GM18526 (cell line): ENCODE measurements around the gene MAML2.
A peak's percentile ranks its signal among the peaks of the same experiment; 100 is the strongest.

Experiments
- POLR2A ChIP-seq: IDR thresholded peaks from 3 replicates; pipeline ENCODE4 v1.6.1; 2011; ENCODE audit not compliant: insufficient read length; ENCODE audit errors: extremely low read depth

Gene MAML2

GRCh38 chr11:96257036-96257435 is 86.0 kb downstream of the MAML2 start:
- no peak for TF ChIP-seq POLR2A

GRCh38 chr11:96256215-96257011 is 86.6 kb downstream of the MAML2 start:
- no peak for TF ChIP-seq POLR2A

GRCh38 chr11:96254854-96255253 is 88.1 kb downstream of the MAML2 start:
- TF ChIP-seq POLR2A = no peak

- no peak for TF ChIP-seq POLR2A
Observed at GRCh38 chr11:96254087-96254486, 88.9 kb downstream of the MAML2 start.

- no peak for TF ChIP-seq POLR2A
Observed at GRCh38 chr11:96246718-96247552, 96.1 kb downstream of the MAML2 start.

GRCh38 chr11:96242971-96243647 is 99.9 kb downstream of the MAML2 start:
- peak; percentile 21 for TF ChIP-seq POLR2A

GRCh38 chr11:96242191-96242847 is 100.7 kb downstream of the MAML2 start:
- TF ChIP-seq POLR2A = no peak

- TF ChIP-seq POLR2A = no peak
Observed at GRCh38 chr11:96241331-96241841, 101.6 kb downstream of the MAML2 start.

GRCh38 chr11:96238563-96239135 is 104.3 kb downstream of the MAML2 start:
- no peak for TF ChIP-seq POLR2A

- TF ChIP-seq POLR2A = no peak
Observed at GRCh38 chr11:96237766-96238266, 105.2 kb downstream of the MAML2 start.

- TF ChIP-seq POLR2A = no peak
Observed at GRCh38 chr11:96235751-96236150, 107.2 kb downstream of the MAML2 start.

- no peak for TF ChIP-seq POLR2A
Observed at GRCh38 chr11:96234866-96235441, 108.0 kb downstream of the MAML2 start.

GRCh38 chr11:96232132-96232531 is 110.9 kb downstream of the MAML2 start:
- no peak for TF ChIP-seq POLR2A

GRCh38 chr11:96230686-96231085 is 112.3 kb downstream of the MAML2 start:
- no peak for TF ChIP-seq POLR2A
